Hippocampal formation (tissue), 2 donors: ENCODE measurements around the gene SLIT3.

ENCODE experiments used
- DNase-seq, 2 donors: peaks; one replicate each; lab custom pipeline; 2025; lab: John Stamatoyannopoulos, UW

The SLIT3 gene

GRCh38 chr5:168796593-168797580 is 504.1 kb downstream of the SLIT3 start:
- DNase-seq = peak; percentile 40 to 63

DNA sequence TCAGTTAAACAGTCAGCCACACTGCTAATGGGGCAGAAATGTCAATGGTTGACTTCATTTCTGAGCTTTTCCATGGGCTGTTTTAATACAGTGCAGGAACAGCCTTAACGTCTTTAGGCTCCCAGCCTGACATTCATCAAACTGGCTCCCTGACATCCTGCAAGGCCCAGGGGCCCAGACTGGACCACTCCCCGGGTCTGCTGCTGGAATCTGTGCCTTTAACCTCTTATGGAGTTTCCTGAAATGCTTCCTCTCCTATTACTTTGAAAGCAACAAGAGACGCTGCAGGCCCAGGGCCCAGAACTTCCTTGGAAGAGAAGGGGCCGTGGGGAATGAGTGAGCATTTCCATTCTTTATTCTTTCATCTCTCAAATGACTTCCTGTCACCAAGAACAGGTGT is 504.9 kb downstream of the SLIT3 start:
- DNase-seq = no peak

- no peak for DNase-seq
Observed at GRCh38 chr5:168793841-168794837, 506.8 kb downstream of the SLIT3 start.

- no peak for DNase-seq
Observed at GRCh38 chr5:168792678-168793077, 508.3 kb downstream of the SLIT3 start.

- DNase-seq = no peak
Observed at GRCh38 chr5:168790671-168791250, 510.2 kb downstream of the SLIT3 start.

- DNase-seq = no peak
Observed at GRCh38 chr5:168790002-168790635, 510.8 kb downstream of the SLIT3 start.

- DNase-seq = no peak
Observed at GRCh38 chr5:168788786-168789185, 512.2 kb downstream of the SLIT3 start.

GRCh38 chr5:168788107-168788506 is 512.8 kb downstream of the SLIT3 start:
- no peak for DNase-seq

- no peak for DNase-seq
Observed at GRCh38 chr5:168786147-168786546, 514.8 kb downstream of the SLIT3 start.

- DNase-seq = no peak
Observed at GRCh38 chr5:168784454-168784853, 516.5 kb downstream of the SLIT3 start.

DNA sequence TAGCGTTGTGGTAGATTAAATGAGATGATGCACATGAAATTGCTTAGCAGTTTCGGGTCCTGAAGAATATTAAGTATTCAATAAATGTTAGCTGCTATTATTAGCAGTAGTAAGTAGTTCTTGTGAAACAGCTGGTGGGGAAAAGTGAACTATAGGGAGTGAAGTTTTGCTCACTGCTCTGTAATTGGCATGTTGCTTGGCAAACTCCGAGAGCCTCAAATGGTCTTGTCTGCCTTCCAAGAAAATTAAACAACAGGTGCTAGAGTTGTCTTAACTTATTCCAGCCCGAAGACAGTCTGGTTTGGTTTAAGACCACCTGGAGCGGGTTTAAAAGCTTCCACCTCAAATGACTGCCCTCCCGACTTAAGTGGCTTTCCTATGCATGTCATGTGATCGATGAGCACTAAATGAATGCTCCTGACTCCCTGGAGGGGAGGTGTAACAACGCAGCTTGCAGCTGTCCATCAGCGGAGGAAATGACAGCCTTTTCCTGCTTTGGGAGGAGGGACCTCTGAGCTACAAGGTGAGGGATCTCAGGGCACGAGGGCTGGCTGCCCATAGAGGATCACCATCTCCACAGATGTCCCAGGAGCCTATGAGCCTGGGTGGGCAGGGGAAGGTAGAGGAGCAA is 518.9 kb downstream of the SLIT3 start:
- no peak for DNase-seq

GRCh38 chr5:168780888-168781287 is 520.1 kb downstream of the SLIT3 start:
- no peak for DNase-seq

DNA sequence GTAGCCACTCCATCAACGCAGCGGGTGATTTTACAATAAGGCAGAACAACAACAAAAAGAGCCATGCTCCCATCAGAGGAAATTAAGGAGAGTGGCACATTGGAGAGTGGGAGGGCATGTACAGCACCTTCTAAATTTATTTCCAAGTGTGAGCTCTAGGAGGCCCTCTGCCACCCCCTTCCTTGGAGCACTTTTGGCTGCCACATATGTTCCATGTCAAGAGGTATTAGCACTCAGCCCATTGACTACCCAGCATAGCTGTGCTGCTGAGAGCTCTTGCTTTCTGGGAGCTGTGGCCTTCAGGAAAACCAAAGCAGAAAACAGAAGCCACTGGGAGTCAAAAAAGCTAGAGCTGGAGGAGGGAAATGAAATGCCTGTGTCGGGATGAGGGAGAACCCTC is 521.6 kb downstream of the SLIT3 start:
- DNase-seq = no peak

DNA sequence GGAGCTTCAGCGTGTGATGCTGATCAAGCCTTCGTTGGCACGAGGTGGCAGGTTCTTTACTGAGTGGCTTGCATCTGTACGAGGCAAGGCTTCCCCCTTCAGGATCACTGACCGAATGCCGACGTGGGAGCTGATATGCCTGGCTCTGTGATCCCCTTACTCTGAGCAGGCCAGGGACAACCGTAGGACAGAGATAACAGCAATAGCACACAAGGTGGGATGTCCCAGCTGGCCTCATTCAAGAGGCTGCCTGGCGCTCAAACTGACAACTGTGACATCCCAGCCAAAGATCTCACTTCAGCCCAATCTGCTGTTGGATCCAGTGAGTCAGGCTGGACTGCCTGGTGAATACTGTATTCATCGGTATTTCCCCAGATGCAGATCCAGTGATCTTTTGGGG is 522.4 kb downstream of the SLIT3 start:
- no peak for DNase-seq

DNA sequence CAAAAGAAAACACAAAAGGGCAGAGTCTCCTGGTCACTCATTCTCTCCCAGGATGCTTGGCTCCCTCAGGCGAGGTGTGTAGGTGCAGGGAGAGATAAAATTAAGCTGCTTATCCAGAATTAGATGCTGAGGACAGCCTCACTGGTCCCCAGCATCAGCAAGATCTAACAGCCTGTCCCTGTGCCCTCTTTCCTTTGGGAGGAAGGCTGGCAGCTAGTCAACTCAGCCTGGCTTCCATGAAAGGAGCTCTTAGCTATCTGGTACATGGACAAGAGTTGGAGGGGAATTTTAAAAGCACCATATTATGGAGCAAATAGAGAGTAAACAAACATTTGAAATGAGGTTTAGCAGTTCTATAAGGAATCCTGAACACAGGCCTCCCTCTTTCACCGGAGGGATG is 523.3 kb downstream of the SLIT3 start:
- DNase-seq = no peak

- DNase-seq = no peak
Observed at GRCh38 chr5:168776070-168776469, 524.9 kb downstream of the SLIT3 start.

DNA sequence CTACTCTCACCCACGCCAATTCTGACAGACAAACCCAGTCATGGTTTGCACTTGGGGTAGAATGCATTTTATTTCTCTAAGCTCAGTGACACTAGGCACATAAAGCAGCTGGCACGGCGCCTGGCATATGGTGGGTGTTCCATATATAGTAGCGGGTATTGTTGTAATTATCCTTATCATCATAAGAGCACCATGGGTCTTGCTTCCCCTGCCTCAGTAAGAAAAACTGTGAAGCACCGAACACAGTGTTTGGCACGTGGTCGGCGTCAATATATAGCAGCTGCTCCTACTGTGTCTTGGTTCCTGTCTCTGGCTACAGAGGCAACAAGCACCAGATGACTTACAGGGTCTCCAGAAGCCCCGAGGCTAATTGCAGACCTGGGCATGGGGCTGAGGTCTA is 527.7 kb downstream of the SLIT3 start:
- DNase-seq = no peak

GRCh38 chr5:168772316-168772961 is 528.5 kb downstream of the SLIT3 start:
- DNase-seq = no peak

GRCh38 chr5:168771678-168772077 is 529.3 kb downstream of the SLIT3 start:
- no peak for DNase-seq

- DNase-seq = no peak
Observed at GRCh38 chr5:168770996-168771395, 529.9 kb downstream of the SLIT3 start.
